HG03060 (cell line): ENCODE measurements around the gene LRRC52.
"Not testable (repeated sequence)": the region's sequence is repeated elsewhere in the genome, so short reads cannot be mapped to it uniquely, and the experiment has no call there.

Experiments used
- ATAC-seq: cut with Tn5 transposase; IDR thresholded peaks from one replicate; pipeline ENCODE4 v1.9.1; 2021; ENCODE audit warnings: low read depth, moderate number of reproducible peaks; ENCODE audit not compliant: unreplicated experiment

The LRRC52 gene

GRCh38 chr1:165580931-165581871 lies 37.4 kb downstream of the LRRC52 start:
- no peak for ATAC-seq

DNA sequence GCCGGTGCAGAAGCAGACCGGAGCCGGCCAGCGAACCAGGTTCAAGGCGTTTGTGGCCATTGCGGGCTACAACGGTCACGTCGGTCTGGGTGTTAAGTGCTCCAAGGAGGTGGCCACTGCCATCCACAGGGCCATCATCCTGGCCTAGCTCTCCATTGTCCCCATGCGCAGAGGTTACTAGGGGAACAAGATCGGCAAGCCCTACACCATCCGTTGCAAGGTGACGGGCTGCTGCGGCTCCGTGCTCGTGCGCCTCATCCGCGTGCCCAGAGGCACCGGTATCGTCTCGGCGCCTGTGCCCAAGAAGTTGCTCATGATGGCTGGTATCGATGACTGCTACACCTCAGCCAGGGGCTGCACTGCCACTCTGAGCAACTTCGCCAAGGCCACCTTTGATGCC lies 38.1 kb downstream of the LRRC52 start:
- ATAC-seq = no peak

GRCh38 chr1:165586398-165586797 lies 42.6 kb downstream of the LRRC52 start:
- no peak for ATAC-seq

DNA sequence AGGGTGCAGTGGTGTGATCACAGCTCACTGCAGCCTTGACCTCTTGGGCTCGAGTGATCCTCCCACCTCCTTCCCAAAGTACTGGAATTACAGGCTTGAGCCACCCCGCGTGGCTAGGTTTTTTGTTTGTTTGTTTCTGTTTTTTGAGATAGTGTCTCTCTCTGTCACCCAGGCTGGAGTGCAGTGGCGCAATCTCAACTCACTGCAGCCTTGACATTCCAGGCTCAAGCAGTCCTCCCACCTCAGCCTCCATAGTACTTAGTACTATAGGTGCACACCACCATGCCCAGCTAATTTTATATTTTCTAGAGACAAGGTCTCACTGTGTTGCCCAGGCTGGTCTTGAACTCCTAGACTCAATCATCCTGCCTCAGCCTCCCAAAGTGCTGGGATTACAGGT lies 47.6 kb downstream of the LRRC52 start:
- not testable (repeated sequence) for ATAC-seq

DNA sequence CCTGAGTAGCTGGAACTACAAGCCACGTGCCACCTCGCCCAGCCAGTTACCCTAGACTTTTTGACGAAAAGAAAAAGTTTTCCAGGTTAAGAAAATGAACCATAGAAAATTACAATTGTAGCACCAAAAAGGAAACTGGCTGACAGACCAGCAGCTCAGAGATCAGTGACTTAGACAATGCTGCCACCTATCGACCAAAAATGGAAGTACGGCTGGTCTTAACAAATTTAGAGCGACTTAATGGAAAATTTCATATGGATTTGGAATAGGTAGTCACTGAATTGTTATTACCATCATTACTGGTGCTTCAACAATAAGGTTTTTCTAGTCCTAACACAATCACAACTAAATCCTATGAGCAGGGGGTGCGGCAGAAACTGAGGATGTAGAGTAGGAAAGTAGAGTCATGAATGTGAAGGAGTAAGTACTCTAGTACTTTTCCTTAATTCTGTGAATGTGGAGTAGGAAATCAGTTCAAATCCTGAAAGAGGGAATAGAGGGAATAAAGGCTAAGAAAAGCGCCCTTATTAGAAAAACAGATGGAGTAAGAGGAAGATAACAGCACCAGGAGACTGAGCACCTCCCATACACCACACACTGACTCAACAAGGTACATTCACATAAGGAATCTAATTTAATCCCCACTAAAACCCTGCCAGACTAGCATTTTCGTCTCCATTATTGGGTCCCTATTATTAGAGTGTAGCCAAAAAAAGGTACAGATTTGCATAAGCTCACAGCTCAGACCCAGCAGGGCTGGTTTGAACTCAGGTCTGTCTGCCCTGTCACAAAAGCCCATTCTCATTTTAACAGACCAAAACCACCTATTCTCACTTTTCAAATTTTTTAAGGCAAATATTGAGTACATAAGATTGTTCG lies 49.4 kb downstream of the LRRC52 start:
- ATAC-seq = peak; percentile 33

GRCh38 chr1:165595246-165595938 lies 51.6 kb downstream of the LRRC52 start:
- no peak for ATAC-seq

GRCh38 chr1:165597883-165598675 lies 54.3 kb downstream of the LRRC52 start:
- ATAC-seq = peak; percentile 92

GRCh38 chr1:165598676-165599059 lies 54.9 kb downstream of the LRRC52 start:
- ATAC-seq = no peak

GRCh38 chr1:165600793-165601192 lies 57.0 kb downstream of the LRRC52 start:
- no peak for ATAC-seq

- ATAC-seq = no peak
These were observed 60.0 kb downstream of the LRRC52 start for GRCh38 chr1:165603810-165604209.

DNA sequence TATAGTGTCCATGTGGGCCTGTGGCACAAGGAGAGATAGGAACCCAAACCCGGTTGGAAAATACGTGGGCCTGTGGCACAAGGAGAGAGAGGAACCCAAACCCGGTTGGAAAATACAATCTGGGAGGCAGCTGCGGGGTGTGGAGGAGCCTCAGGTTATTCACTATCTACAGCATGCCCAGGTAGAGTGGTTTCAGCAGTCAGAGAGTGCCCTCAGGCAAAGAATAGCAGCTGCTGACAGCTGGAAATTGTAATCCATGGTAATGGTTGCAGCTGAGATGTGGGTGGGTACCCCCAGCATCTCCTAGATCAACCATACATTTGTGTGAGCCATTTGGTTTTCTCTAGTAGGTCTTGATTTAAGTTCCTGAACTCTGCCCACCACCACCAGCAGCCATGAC lies 61.4 kb downstream of the LRRC52 start:
- ATAC-seq = no peak

DNA sequence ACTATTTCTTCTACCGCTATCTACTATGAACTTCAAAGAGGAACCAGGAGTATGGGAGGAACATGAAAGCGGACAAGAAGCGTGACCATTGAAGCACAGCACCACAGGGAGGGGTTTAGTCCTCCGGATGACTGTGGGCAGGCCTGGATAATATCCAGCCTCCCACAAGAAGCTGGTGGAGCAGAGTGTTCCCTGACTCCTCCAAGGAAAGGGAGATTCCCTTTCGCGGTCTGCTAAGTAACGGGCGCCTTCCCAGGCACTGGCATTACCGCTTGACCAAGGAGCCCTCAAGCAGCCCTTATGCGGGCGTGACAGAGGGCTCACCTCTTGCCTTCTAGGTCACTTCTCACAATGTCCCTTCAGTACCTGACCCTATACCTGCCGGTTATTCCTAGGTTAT lies 62.9 kb downstream of the LRRC52 start:
- not testable (repeated sequence) for ATAC-seq

DNA sequence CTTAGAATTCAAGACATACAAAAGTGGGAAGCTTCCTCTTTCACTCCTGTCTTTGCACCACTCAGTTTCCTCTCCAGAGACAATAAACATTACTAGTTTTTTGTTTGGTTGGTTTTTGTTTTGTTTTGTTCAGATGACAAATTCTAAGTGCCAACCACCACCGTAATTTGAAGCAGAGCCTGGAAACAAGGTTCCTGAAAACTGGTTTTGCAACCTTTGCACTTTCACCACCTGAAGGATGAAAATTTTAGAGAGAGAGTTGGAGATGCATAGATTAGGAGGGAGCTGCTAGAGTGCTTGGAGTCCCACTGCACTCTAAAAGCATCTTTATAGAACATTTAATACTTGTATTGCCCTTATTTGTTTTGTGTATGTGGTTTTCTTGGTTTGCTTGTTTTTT lies 67.1 kb downstream of the LRRC52 start:
- no peak for ATAC-seq

- no peak for ATAC-seq
These were observed 68.3 kb downstream of the LRRC52 start for GRCh38 chr1:165612062-165612461.
